Fibroblast of lung (primary cell): ENCODE results near the gene CA4.

Experiments used
- CTCF ChIP-seq, 2 donors: IDR thresholded peaks in 1 of 2; conservative IDR thresholded peaks in 1 of 2; 1 replicate in 1 of 2; 2 replicates in 1 of 2; pipeline ENCODE4 v1.5.1; 2011 to 2012; ENCODE audit warnings: low read length in 2 of 2, control low read depth in 1 of 2, inconsistent platforms in 1 of 2, low read depth in 1 of 2, mild to moderate bottlenecking in 1 of 2
- EZH2 ChIP-seq: IDR thresholded peaks from 2 replicates; pipeline ENCODE4 v1.5.1; 2012; ENCODE audit warnings: low read length, control low read depth, mild to moderate bottlenecking; ENCODE audit errors: missing control alignments

- TF ChIP-seq CTCF (conservative IDR thresholded peaks at IDR 0.05 in 1 of 2, IDR thresholded peaks at IDR 0.05 in 1 of 2; ENCODE audit: low read depth in 1 of 2, low read length in 2 of 2) = no peak
- TF ChIP-seq EZH2 = no peak
Measured at GRCh38 chr17:60168654-60169053, 18.9 kb downstream of the CA4 start.
